H1 (cell line): ENCODE measurements around the gene WDCP. TPM values are rescaled to one million over a fixed set of nuclear protein-coding genes. Genes with fewer than 3 reads are reported as not detected.

ENCODE experiments used
- CTCF ChIA-PET: fragments of 300-600 bp; sonication (Branson Sonifier 250); formaldehyde crosslinking; loops from one replicate; lab custom pipeline; 2021; ENCODE audit not compliant: partially characterized antibody; lab: Charles Lee
- POLR2A ChIA-PET: fragments of 300-600 bp; sonication (Branson Sonifier 250); formaldehyde crosslinking; loops from one replicate; lab custom pipeline; 2021; ENCODE audit warnings: inconsistent platforms; ENCODE audit not compliant: partially characterized antibody; lab: Charles Lee
- DNase-seq, 2 experiments: peaks; one replicate each; pipeline versions ENCODE4 v3.0.0 to v3.0.0-alpha.2; 2010 to 2022; ENCODE audit warnings: low spot score in 2 of 2, low read depth in 1 of 2, mixed read lengths in 1 of 2
- FAIRE-seq: peaks from 2 replicates; lab custom pipeline; 2011; peaks lifted over from hg19 to GRCh38; lab: Jason Lieb, UNC
- H2AFZ ChIP-seq: 2 replicates; pipeline ENCODE4 v1.8.1; 2012; ENCODE audit warnings: low read length, inconsistent platforms
- H2AK5ac ChIP-seq: 2 replicates; pipeline ENCODE4 v1.6.1; 2013; ENCODE audit warnings: low read depth, low read length
- H2BK120ac ChIP-seq: replicated peaks from 2 replicates; pipeline ENCODE3; 2013; ENCODE audit warnings: low read depth, low read length, inconsistent platforms
- H2BK12ac ChIP-seq: 2 replicates; pipeline ENCODE4 v1.6.1; 2013; ENCODE audit warnings: low read depth, low read length
- H2BK15ac ChIP-seq: 2 replicates; pipeline ENCODE4 v1.6.1; 2013; ENCODE audit warnings: low read length
- H2BK20ac ChIP-seq: 2 replicates; pipeline ENCODE4 v1.6.1; 2013; ENCODE audit warnings: low read length
- H2BK5ac ChIP-seq: 2 replicates; pipeline ENCODE4 v1.6.1; 2013; ENCODE audit warnings: low read depth, low read length
- H3K14ac ChIP-seq: 2 replicates; pipeline ENCODE4 v1.6.1; 2013; ENCODE audit warnings: inconsistent platforms; ENCODE audit not compliant: insufficient read length
- H3K18ac ChIP-seq: 2 replicates; pipeline ENCODE4 v1.6.1; 2013; ENCODE audit warnings: low read length; ENCODE audit errors: extremely low read depth
- H3K23ac ChIP-seq: 2 replicates; pipeline ENCODE4 v1.6.1; 2013; ENCODE audit warnings: inconsistent platforms; ENCODE audit not compliant: insufficient read length
- H3K23me2 ChIP-seq: 2 replicates; pipeline ENCODE4 v1.6.1; 2013; ENCODE audit warnings: low read depth, low read length
- H3K27ac ChIP-seq: 2 replicates; pipeline ENCODE4 v1.6.1; 2011; ENCODE audit warnings: low read depth, low read length, inconsistent platforms
- H3K27me3 ChIP-seq, 4 experiments: replicated peaks in 1 of 4; 1 replicate in 1 of 4; 2 replicates in 3 of 4; pipeline versions ENCODE4 v1.6.1 to v1.8.1; 2011 to 2013; ENCODE audit warnings: low read length in 3 of 4, mild to moderate bottlenecking in 3 of 4, inconsistent platforms in 2 of 4, mixed read lengths in 2 of 4, moderate library complexity in 1 of 4; ENCODE audit not compliant: control insufficient read depth in 3 of 4, insufficient read depth in 3 of 4; ENCODE audit errors: extremely low read depth in 1 of 4
- H3K36me3 ChIP-seq, 4 experiments: 2 replicates each; pipeline versions ENCODE4 v1.6.1 to v1.8.1; 2011 to 2013; ENCODE audit warnings: mild to moderate bottlenecking in 4 of 4, low read length in 3 of 4, moderate library complexity in 2 of 4, control low read depth in 1 of 4, inconsistent platforms in 1 of 4; ENCODE audit not compliant: insufficient read depth in 4 of 4, control insufficient read depth in 2 of 4
- H3K4ac ChIP-seq: replicated peaks from 2 replicates; pipeline ENCODE3; 2013; ENCODE audit warnings: low read length, low read depth, mixed read lengths, inconsistent platforms; ENCODE audit not compliant: insufficient read length
- H3K4me1 ChIP-seq, 4 experiments: replicated peaks in 1 of 4; 1 replicate in 1 of 4; 2 replicates in 3 of 4; pipeline versions ENCODE4 v1.6.1 to v1.8.1; 2011 to 2013; ENCODE audit warnings: low read length in 3 of 4, inconsistent platforms in 2 of 4, mixed read lengths in 1 of 4; ENCODE audit not compliant: insufficient read depth in 4 of 4, control insufficient read depth in 3 of 4
- H3K4me2 ChIP-seq, 2 experiments: 2 replicates each; pipeline versions ENCODE4 v1.6.1 to v1.8.1; 2011 to 2013; ENCODE audit warnings: low read depth in 2 of 2, low read length in 2 of 2, control low read depth in 1 of 2, inconsistent platforms in 1 of 2, mild to moderate bottlenecking in 1 of 2; ENCODE audit not compliant: insufficient read depth in 1 of 2
- H3K4me3 ChIP-seq, 4 experiments: fragments of 200-600, 300-600 bp in 1 of 4; sonication (generic), shearing (Covaris generic), sonication (Bioruptor Twin) in 1 of 4; 2 replicates each; pipeline versions ENCODE4 v1.5.1 to v1.8.1; 2011 to 2016; ENCODE audit warnings: low read length in 4 of 4, low read depth in 3 of 4, control low read depth in 2 of 4, inconsistent platforms in 2 of 4, mild to moderate bottlenecking in 2 of 4, mixed read lengths in 1 of 4, moderate library complexity in 1 of 4; ENCODE audit not compliant: insufficient read depth in 2 of 4; ENCODE audit errors: extremely low read depth in 1 of 4
- H3K56ac ChIP-seq: replicated peaks from 2 replicates; pipeline ENCODE3; 2013; ENCODE audit warnings: low read depth, mild to moderate bottlenecking, mixed read lengths, low read length, inconsistent platforms; ENCODE audit not compliant: insufficient read length
- H3K79me1 ChIP-seq: 2 replicates; pipeline ENCODE4 v1.6.1; 2013; ENCODE audit warnings: low read depth, low read length, control low read depth
- H3K79me2 ChIP-seq, 2 experiments: 2 replicates each; pipeline versions ENCODE4 v1.6.1 to v1.8.1; 2012 to 2013; ENCODE audit warnings: low read length in 2 of 2, mild to moderate bottlenecking in 2 of 2, inconsistent platforms in 1 of 2; ENCODE audit not compliant: insufficient read depth in 2 of 2, control insufficient read depth in 1 of 2
- H3K9ac ChIP-seq, 4 experiments: replicated peaks in 1 of 4; 1 replicate in 1 of 4; 2 replicates in 3 of 4; pipeline versions ENCODE4 v1.6.1 to v1.8.1; 2011 to 2013; ENCODE audit warnings: low read depth in 3 of 4, low read length in 3 of 4, control low read depth in 2 of 4, mild to moderate bottlenecking in 2 of 4, moderate library complexity in 2 of 4, inconsistent platforms in 1 of 4; ENCODE audit errors: extremely low read depth in 1 of 4
- H3K9me3 ChIP-seq, 2 experiments: 2 replicates each; pipeline versions ENCODE4 v1.6.1 to v1.8.1; 2012 to 2013; ENCODE audit warnings: mild to moderate bottlenecking in 2 of 2, moderate library complexity in 2 of 2, control low read depth in 1 of 2, inconsistent platforms in 1 of 2, low read depth in 1 of 2, low read length in 1 of 2, mixed read lengths in 1 of 2; ENCODE audit not compliant: insufficient read depth in 2 of 2
- H4K20me1 ChIP-seq, 2 experiments: replicated peaks in 1 of 2; 2 replicates each; pipeline versions ENCODE3 to v1.8.1; 2011 to 2013; ENCODE audit warnings: inconsistent platforms in 2 of 2, low read length in 2 of 2, mild to moderate bottlenecking in 1 of 2; ENCODE audit not compliant: insufficient read depth in 2 of 2, control insufficient read depth in 1 of 2
- H4K5ac ChIP-seq: 2 replicates; pipeline ENCODE4 v1.6.1; 2013; ENCODE audit warnings: low read length, low read depth, mixed read lengths, inconsistent platforms; ENCODE audit not compliant: insufficient read length
- H4K8ac ChIP-seq: 2 replicates; pipeline ENCODE4 v1.8.0; 2013; ENCODE audit warnings: mild to moderate bottlenecking, moderate library complexity, low read length, inconsistent platforms; ENCODE audit not compliant: insufficient read depth; ENCODE audit errors: extremely low read depth
- H4K91ac ChIP-seq: replicated peaks from 2 replicates; pipeline ENCODE3; 2013; ENCODE audit warnings: low read length, mixed read lengths, inconsistent platforms; ENCODE audit not compliant: insufficient read length
- CEBPB ChIP-seq: IDR thresholded peaks from 2 replicates; pipeline ENCODE4 v1.6.1; 2012; ENCODE audit warnings: low read depth, low read length
- CHD2 ChIP-seq: IDR thresholded peaks from 2 replicates; pipeline ENCODE4 v1.6.1; 2012; ENCODE audit warnings: low read length, improper control_type of control experiment
- EP300 ChIP-seq, 2 experiments: IDR thresholded peaks; 1 replicate in 1 of 2; 2 replicates in 1 of 2; pipeline ENCODE4 v1.6.1; 2011 to 2012; ENCODE audit warnings: low read depth in 2 of 2, low read length in 2 of 2, mild to moderate bottlenecking in 2 of 2, borderline replicate concordance in 1 of 2, inconsistent platforms in 1 of 2, moderate library complexity in 1 of 2
- FOSL1 ChIP-seq: IDR thresholded peaks from 2 replicates; pipeline ENCODE4 v1.6.1; 2011; ENCODE audit warnings: mild to moderate bottlenecking, low read depth, low read length, moderate library complexity; ENCODE audit not compliant: insufficient read depth
- JUND ChIP-seq: IDR thresholded peaks from 2 replicates; pipeline ENCODE4 v1.6.1; 2011; ENCODE audit warnings: mild to moderate bottlenecking, improper control_type of control experiment, low read length
- KDM1A ChIP-seq: fragments of 200-600, 300-600 bp; sonication (generic); IDR thresholded peaks from 2 replicates; pipeline ENCODE4 v1.7.1; 2016; ENCODE audit warnings: mild to moderate bottlenecking, low read length, borderline replicate concordance
- NANOG ChIP-seq: IDR thresholded peaks from 2 replicates; pipeline ENCODE4 v1.6.1; 2011; ENCODE audit warnings: low read length, low read depth, mild to moderate bottlenecking, inconsistent platforms; ENCODE audit not compliant: insufficient read depth, poor library complexity, severe bottlenecking
- POU5F1 ChIP-seq: IDR thresholded peaks from 2 replicates; pipeline ENCODE4 v1.6.1; 2011; ENCODE audit warnings: low read depth, mild to moderate bottlenecking, low read length, moderate library complexity
- RAD21 ChIP-seq, 2 experiments: IDR thresholded peaks in 1 of 2; conservative IDR thresholded peaks in 1 of 2; 2 replicates each; pipeline ENCODE4 v1.6.1; 2011; ENCODE audit warnings: low read depth in 2 of 2, low read length in 2 of 2, improper control_type of control experiment in 1 of 2, inconsistent platforms in 1 of 2, mild to moderate bottlenecking in 1 of 2, moderate library complexity in 1 of 2
- RNF2 ChIP-seq: fragments of 200-900, 300-1000 bp; sonication (generic); IDR thresholded peaks from 2 replicates; pipeline ENCODE4 v1.7.1; 2016; ENCODE audit warnings: borderline replicate concordance, low read depth, mild to moderate bottlenecking, antibody characterized with exemption, low read length; ENCODE audit not compliant: poor library complexity, severe bottlenecking; ENCODE audit errors: missing control alignments
- SIX5 ChIP-seq: IDR thresholded peaks from 2 replicates; pipeline ENCODE4 v1.6.1; 2011; ENCODE audit warnings: mild to moderate bottlenecking, low read depth, low read length
- TEAD4 ChIP-seq: IDR thresholded peaks from 2 replicates; pipeline ENCODE4 v1.6.1; 2012; ENCODE audit warnings: low read depth, low read length, inconsistent platforms, mixed read lengths
- YY1 ChIP-seq: IDR thresholded peaks from 2 replicates; pipeline ENCODE4 v1.6.1; 2011; ENCODE audit warnings: low read depth, mild to moderate bottlenecking, low read length
- WGBS, 2 experiments: shearing (Covaris generic) in 1 of 2; methylation state at CpG; one replicate each; pipeline versions ENCODE4 v1.1.6 to v1.1.7; 2013 to 2015; ENCODE audit warnings: low lambda C conversion rate in 2 of 2, mixed read lengths in 2 of 2, inconsistent platforms in 1 of 2, low coverage in 1 of 2, missing lambda C conversion rate in 1 of 2; ENCODE audit not compliant: insufficient replicate concordance in 2 of 2, insufficient coverage in 1 of 2, insufficient read length in 1 of 2; ENCODE audit errors: extremely low coverage in 1 of 2, missing lambda C conversion rate in 1 of 2; 5-methylcytosine and 5-hydroxymethylcytosine counted together
- polyA plus RNA-seq, 7 experiments: library from polyadenylated mRNA; depleted of rRNA in 3 of 7; stranded (reverse) in 5 of 7; unstranded in 2 of 7; fragments of >200 nt in 5 of 7; fragments of 200-250 nt in 2 of 7; gene quantifications; 1 replicate in 5 of 7; 2 replicates in 1 of 7; 4 replicates in 1 of 7; pipeline versions ENCODE4 v1.2.1 to v1.2.3, GENCODE V29; 2011 to 2013; ENCODE audit warnings: missing spikeins in 2 of 7, mixed read lengths in 2 of 7
- total RNA-seq: library from RNA; stranded (reverse); fragmentation: NEBNext Ultra II Directional; extraction: Animal tissue kit (Norgen Biotek cat#: 25700); gene quantifications from 2 replicates; pipeline ENCODE4 v1.2.1, GENCODE V29; 2021

The WDCP gene
- total and polyA plus RNA-seq, 2 of the 8 experiments (the other 6 are each of a cell fraction or from before 2014, with no cell fraction given), result 19.2 to 40.1 TPM

DNA sequence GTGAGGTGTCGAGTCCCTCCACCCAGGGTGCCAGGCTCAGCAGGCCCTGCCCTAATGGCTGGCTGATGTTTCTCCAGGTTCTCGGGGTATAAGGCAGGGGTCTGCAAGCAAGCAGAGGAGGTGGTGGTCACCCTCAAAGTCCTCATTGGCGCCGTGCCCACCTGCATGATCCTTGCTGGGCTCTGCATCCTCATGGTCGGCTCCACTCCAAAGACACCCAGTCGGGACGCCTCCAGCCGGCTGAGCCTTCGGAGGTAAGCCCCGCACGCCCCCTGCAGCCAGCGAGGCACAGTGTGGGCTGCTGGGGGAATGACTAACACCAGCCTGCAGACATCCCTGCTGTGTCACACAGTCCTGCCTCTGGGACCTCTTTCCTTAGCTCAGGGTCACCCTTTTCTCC, 23.2 kb downstream of the WDCP start:
- no peak overlapping the region for H4K5ac ChIP-seq
- peak overlapping the region; percentile 99 for H2AK5ac ChIP-seq
- peak overlapping the region; percentile 97 for H2BK5ac ChIP-seq
- no peak overlapping the region for H3K56ac ChIP-seq
- H3K4me1 ChIP-seq, result peaks cover 12 to 28% (median 21%) of the 10 kb centered on the region in 4 experiments
- no peak overlapping the region for H3K4me3 ChIP-seq
- no peak overlapping the region for H3K9ac ChIP-seq
- H2BK12ac ChIP-seq, result peak overlapping the region; percentile 96; the same call in 1 of the 2 replicates
- no peak overlapping the region for H2BK20ac ChIP-seq
- peak overlapping the region; percentile 54 for H4K91ac ChIP-seq
- no peak overlapping the region for H2AFZ ChIP-seq
- WGBS, 2 experiments, result 85% methylated on average over 12 of the region's 12 CpGs; no CpG with 5 or more reads in 1 of the 2 experiments
- H3K23ac ChIP-seq, result no peak overlapping the region
- no peak overlapping the region for H3K14ac ChIP-seq
- ChIA-PET POLR2A (interaction anchor here (1.0 to 3.4 kb wide), 4 partner anchors 13 to 196 kb away, joined by 3 to 14 read pairs (median 6); partner anchors contain the start of gene TP53I3), CTCF (interaction anchor here (0.6 to 3.4 kb wide), 7 partner anchors 9 to 684 kb away, joined by 3 to 31 read pairs (median 4); partner anchors contain the start of genes ATAD2B and TP53I3)
- H2BK120ac ChIP-seq, result no peak overlapping the region
- no peak for FAIRE-seq
- H4K8ac ChIP-seq, result no peak overlapping the region; the same call in 1 of the 2 replicates
- peaks cover 0 to 17% (median 3%) of the 10 kb centered on the region in 4 experiments; a peak in 4 of 8 replicates for H3K36me3 ChIP-seq
- no peak overlapping the region for H3K4ac ChIP-seq
- DNase-seq, result no peak
- peaks cover 0 to 7% of the 10 kb centered on the region in 2 experiments; a peak in 1 of 4 replicates for H3K79me2 ChIP-seq
- no peaks in the 10 kb centered on the region for H4K20me1 ChIP-seq
- H3K27ac ChIP-seq, result no peak overlapping the region
- peaks cover 6% of the 10 kb centered on the region; the same call in 1 of the 2 replicates for H3K79me1 ChIP-seq
- no peak overlapping the region for H3K4me2 ChIP-seq
- no peaks in the 10 kb centered on the region for H3K27me3 ChIP-seq
- peak overlapping the region; percentile 62; the same call in 1 of the 2 replicates for H3K18ac ChIP-seq
- H3K23me2 ChIP-seq, result no peaks in the 10 kb centered on the region
- H2BK15ac ChIP-seq, result peak overlapping the region; percentile 25; the same call in 1 of the 2 replicates
- H3K9me3 ChIP-seq, result no peaks in the 10 kb centered on the region
- TF ChIP-seq SIX5, result no peak
- peak in 1 of 2 experiments; percentile 43; a peak in 1 of 4 replicates for TF ChIP-seq RAD21 (IDR thresholded peaks at IDR 0.05 in 1 of 2, conservative IDR thresholded peaks at IDR 0.05 in 1 of 2; ENCODE audit: low read depth in 2 of 2, low read length in 2 of 2)
- no peak for TF ChIP-seq EP300 (IDR thresholded peaks at IDR 0.05; ENCODE audit: borderline replicate concordance in 1 of 2, low read depth in 2 of 2, low read length in 2 of 2)
- no peak for TF ChIP-seq CEBPB
- TF ChIP-seq KDM1A, result no peak
- TF ChIP-seq JUND, result no peak
- TF ChIP-seq POU5F1, result no peak
- no peak for TF ChIP-seq CHD2
- no peak for TF ChIP-seq NANOG
- TF ChIP-seq TEAD4, result no peak
- no peak for TF ChIP-seq FOSL1
- TF ChIP-seq YY1, result no peak
- no peak for TF ChIP-seq RNF2
